Posterior cingulate gyrus (tissue), 11 donors: ENCODE measurements around the gene PLEKHM3.
A peak's percentile ranks its signal among the peaks of the same experiment; 100 is the strongest.
"Not testable (repeated sequence)": the region's sequence is repeated elsewhere in the genome, so short reads cannot be mapped to it uniquely, and the experiment has no call there.

Experiments used
- DNase-seq, 10 donors: peaks; one replicate each; pipeline versions ENCODE4 v3.0.0 to v3.0.0-alpha.2; 2020 to 2021; ENCODE audit warnings: mixed read lengths in 3 of 10
- intact Hi-C: fragments of 100-400 bp; cut with DNase I; formaldehyde crosslinking; loops from one replicate; pipeline ENCODE4 v1.15.1; 2023

Gene PLEKHM3

GRCh38 chr2:207952564-207953345 is 72.6 kb downstream of the PLEKHM3 start:
- intact Hi-C loops: no loop called here

GRCh38 chr2:207951734-207952470 is 73.4 kb downstream of the PLEKHM3 start:
- intact Hi-C loops: no loop called here
- DNase-seq: no peak

More at GRCh38 chr2:207952564-207953345, 72.6 kb downstream of the PLEKHM3 start:
- DNase-seq: no peak

GRCh38 chr2:207950761-207951114 is 74.6 kb downstream of the PLEKHM3 start:
- no peak for DNase-seq
- intact Hi-C loops: no loop called here

DNA sequence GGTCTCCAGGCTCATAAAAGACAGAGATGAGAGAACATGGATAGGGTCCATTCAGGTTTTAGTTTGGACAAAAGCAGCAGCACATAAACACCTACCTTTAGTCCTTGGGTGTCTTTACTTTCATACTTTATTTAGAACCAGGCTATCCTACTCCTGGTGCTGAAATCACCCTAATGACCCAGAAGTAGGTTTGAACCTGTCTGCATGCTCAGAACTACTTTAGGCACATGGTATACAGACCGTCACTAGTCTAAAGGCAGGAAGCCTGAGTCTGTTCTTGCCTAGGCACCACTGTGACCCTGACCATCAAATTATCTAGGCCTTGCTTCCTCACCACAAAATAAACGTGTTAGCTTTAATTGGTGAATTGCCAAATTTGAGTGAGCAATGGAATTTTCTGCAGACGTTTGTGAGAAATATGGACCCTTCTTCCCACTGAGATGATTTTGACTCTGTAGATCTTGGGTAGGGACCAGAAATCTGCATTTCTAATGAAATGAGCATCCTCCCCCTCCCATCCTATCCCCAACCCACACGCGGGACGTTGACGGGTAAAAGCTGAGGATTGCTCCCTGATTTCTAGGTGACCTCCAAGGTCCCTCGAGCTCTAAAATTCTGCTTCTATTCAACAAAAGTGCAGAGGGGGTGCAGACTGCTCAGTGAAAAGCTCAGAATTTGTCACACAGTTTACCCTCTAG is 75.1 kb downstream of the PLEKHM3 start:
- DNase-seq: no peak
- intact Hi-C loops: no loop called here

DNA sequence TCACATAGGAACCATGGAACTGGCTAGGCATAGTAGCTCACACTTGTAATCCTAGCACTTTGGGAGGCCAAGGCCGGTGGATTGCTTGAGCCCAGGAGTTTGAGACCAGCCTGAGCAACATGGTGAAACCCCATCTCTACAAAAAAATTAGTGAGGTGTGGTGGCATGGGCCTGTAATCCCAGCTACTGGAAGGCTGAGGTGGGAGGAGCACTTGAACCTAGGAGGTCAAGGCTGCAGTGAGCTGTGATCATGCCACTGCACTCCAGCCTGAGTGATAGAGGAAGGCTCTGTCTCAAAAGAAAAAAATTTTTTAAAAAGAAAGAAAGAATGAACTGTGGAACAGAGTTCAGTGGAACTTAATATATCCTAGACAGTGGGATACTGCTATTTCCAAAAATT is 76.1 kb downstream of the PLEKHM3 start:
- DNase-seq, intact Hi-C loops: not testable (repeated sequence)

DNA sequence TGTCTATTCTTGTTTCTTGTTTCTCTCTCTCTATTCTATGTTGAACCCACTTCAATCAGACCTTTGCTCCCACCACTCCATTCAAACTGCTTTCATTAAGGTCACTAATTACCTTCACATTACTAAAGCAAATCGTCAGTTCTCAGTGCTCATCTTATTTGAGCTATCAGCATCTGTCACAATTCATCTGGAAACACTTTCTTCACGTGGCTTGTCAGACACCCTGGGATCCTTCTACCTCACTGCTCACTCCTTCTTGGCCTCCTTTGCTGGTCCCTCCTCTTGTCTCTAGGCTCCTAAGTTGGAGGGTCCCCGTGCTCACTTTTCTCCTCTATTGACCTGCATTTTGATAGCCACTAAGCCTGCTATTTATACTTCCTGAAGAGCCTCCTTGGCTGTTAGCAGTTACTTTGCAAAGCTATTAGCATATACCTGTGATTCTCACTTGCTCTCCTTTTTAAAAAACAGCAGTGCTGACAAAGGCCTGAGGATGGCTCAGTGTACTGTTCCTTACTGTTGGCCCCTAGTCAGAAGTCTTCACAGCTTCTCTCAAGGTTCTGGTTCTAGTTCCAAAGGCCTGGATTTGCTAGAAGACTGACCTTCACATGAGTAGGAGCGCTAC is 80.2 kb downstream of the PLEKHM3 start:
- intact Hi-C loops: no loop called here
- DNase-seq: no peak

- DNase-seq: no peak
- intact Hi-C loops: no loop called here
Measured at GRCh38 chr2:207944334-207944733, 81.0 kb downstream of the PLEKHM3 start.

DNA sequence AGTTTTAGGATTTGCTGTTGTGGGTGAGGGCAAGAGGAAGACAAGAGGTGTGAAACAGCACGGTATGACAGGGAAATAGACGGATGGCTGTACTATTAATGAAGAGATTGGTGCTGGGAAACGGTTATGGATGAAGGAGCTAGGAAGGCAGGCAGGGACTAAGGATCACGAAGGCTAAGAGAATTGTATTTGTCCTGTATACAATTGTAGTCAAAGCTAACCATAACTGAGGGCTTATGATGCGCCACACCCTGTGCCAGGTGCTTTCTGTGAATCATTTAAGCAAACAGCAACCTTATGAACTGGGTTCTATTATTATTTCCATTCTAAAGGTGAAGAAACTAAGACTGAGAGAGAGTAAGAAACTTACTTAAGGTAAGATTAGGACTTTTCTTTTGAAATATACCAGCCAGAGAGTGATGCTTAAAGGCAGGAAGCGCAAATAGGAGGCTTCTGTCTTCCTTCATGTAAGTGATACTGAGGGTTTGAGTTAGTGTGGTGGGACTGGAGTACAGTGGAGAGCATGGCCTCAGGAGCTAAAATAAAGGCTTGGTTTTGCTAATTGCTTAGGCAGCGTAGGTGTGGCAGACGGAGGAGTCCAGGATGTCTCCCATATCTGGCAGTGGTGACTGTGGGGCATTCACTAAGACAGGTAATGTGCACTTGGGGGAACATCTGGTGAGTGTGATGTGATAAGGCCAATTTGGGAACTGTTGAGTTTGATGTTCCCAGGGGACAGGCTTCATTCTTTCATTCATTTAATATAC is 85.8 kb downstream of the PLEKHM3 start:
- no peak for DNase-seq
- intact Hi-C loops: no loop called here

- intact Hi-C loops: no loop called here
- DNase-seq: no peak
Measured at GRCh38 chr2:207938886-207939285, 86.4 kb downstream of the PLEKHM3 start.

DNA sequence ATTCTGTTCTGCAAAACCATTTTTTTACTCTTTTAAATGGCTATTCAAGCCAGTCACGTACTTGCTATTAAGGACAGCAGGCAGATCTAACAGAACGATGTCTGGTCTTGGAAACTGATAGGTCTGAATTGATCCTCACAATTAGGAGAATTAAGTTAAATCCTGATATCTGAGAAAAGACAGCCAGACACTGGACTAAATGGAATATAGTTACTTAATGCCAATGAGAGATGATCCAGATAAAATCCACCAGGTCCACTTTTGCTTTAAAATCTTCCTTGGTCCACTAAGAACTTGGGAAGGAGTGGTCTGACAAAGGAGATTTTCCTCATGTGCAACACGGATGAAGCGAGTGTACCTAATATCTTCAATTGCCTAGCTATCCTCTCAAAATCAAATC is 86.9 kb downstream of the PLEKHM3 start:
- intact Hi-C loops: no loop called here
- DNase-seq: no peak

GRCh38 chr2:207937823-207938222 is 87.5 kb downstream of the PLEKHM3 start:
- intact Hi-C loops: no loop called here
- DNase-seq: no peak

GRCh38 chr2:207937253-207937652 is 88.1 kb downstream of the PLEKHM3 start:
- no peak for DNase-seq
- intact Hi-C loops: no loop called here

DNA sequence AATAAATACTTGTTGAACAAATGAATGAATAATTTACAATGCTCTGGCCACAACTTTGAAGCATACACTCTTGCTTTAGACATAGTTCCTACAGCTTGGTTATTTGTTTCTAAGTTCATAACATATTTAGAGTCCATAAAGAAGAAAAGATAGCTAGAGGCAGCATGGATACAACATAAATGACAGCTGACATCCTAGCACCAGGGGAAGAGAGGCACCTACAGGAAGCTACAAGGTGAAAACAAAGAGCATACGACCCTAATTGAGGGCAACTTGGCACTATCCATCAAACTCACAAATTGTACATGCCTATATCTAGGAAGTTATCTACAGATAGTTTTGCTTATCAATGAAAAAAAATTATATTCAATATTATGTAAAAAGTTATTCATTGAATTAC is 88.9 kb downstream of the PLEKHM3 start:
- intact Hi-C loops: no loop called here
- no peak for DNase-seq

DNA sequence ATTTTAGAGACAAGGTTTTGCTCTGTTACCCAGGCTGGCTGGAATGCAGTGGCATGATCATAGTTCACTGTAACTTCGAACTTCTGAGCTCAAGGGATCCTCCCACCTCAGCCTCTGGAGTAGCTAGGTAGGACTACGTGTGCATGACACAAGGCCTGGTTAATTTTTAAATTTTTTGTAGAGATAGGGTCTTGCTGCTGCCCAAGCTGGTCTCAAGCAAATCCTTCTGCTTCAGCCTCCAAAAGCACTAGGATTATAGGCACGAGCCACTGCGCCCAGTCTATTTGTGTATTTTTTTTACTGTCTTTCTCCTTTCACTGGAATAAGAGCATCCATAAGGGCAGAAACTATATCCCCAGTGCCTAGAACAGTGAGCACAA is 89.3 kb downstream of the PLEKHM3 start:
- no peak for DNase-seq
- intact Hi-C loops: no loop called here

DNA sequence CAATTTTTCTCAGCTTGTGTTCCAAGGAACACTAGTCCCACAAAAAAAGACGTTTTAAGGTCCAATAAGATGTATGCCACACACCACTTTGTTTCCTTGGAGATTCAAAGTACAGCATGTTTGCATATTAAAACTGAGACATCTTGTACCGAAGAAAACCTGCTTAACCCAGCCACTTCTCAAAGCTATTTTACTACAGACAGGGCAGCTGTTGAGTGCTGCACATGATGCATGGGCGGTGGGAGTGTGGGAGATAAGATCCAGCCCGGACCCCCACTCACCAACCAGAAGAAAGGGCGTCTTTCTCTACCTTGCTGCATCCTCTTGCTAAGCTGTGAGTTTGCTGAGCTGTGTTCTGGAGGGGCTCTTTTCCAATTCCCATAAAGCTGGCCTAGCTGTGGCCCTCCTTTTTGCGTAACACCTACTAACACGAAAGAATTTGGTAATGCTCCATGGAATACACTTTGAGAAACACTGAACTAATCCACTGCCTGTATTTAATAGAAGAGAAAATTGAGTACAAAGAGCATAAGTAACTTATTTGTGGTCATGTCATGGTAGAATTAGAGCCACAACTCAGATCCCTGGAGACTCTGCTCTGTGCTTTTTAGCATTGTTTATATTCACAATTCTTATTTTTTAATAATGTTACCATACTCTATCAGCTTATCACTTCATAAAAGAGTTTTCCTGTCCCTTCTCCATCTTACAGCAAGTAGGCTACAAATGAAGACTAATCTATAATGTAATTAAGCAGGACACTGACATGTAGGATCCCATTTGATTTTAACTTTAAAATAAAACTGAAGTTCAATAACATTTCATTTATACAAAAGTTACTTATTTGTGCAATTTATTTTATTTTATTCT is 90.0 kb downstream of the PLEKHM3 start:
- intact Hi-C loops: no loop called here
- no peak for DNase-seq

DNA sequence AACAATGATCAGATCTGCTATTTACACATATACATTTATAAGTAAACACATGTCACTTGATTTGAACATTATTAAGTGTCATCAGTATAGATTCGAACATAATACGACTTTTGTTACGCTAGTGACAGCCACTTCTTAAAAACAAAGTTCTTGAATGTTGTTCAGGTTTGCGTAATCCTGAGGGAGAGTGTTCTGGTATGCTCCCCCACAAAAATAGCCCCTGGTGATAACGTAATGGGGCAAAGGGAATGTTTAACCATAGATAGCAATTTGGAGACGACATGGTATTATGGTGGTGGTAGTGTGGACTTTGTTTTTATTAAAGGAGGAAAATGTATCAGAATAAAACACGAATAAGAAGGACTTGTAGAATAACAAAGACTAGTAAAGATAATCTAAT is 90.6 kb downstream of the PLEKHM3 start:
- no peak for DNase-seq
- intact Hi-C loops: no loop called here

DNA sequence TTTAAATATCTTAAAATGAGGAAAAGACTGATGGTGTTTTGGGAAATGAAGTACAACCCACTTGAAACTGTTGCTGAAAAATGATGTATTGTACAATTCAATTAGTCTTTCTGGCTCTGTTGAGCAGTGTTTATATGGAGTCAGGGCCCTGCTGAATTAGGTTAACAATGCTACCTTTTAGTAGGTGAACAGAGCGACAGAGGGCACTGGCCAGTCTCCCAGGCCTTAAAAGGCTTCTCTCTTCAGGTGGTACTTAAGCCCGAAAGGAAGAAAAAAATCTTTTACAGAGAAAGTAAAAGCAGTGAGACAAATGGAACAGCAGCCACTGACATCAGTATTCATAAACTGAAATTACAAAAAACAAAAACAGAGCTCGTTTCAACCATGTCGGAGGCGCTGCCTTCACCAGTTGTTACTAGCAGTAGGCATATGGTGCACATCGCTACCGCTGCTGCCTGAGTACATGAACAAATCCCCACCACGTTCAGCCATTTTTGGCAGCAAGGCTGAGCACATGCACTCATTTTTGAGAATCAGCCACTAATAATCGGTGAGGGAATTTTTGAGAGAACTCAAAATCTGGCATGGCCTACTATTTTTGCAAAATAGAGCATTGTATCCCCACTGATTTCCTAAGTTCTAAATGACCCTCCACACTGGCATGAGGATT is 91.8 kb downstream of the PLEKHM3 start:
- DNase-seq: peak in 4 of 10 donors; percentile 9 to 67 (median 22)
- intact Hi-C loops: no loop called here

GRCh38 chr2:207932106-207932505 is 93.2 kb downstream of the PLEKHM3 start:
- intact Hi-C loops: no loop called here
- no peak for DNase-seq

DNA sequence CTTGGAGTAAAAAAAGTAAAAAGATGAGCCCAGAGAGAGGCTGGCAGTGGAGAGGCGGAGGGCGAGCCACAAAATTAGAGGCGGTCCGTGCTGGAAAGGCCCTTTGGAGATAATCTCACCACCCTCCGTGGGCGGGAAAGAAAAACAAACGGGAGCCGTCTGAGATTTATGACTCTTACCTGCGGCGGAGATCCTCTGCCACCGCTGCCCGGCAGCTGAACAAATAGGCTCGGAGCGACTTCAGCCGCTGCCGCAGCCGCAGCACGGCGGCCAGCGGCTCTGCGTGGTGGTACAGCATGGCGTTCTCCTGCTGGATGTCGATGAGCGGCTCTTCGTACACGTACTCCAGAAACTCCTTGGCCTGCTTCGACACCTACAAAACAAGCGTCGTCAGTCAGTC is 94.6 kb downstream of the PLEKHM3 start:
- no peak for DNase-seq

More for the DNA sequence above, 94.6 kb downstream of the PLEKHM3 start:
- intact Hi-C loops: no loop called here
